ENCODE measurements around the gene PKP4.

The PKP4 gene

GRCh38 chr2:158725441-158725891 lies 268.7 kb downstream of the PKP4 start:
- DNase-seq: no peak

- DNase-seq: no peak
These were observed 270.3 kb downstream of the PKP4 start for GRCh38 chr2:158726911-158727592.

- DNase-seq: no peak
These were observed 271.7 kb downstream of the PKP4 start for GRCh38 chr2:158728422-158728821.

GRCh38 chr2:158729451-158729850 lies 272.7 kb downstream of the PKP4 start:
- DNase-seq: no peak

DNA sequence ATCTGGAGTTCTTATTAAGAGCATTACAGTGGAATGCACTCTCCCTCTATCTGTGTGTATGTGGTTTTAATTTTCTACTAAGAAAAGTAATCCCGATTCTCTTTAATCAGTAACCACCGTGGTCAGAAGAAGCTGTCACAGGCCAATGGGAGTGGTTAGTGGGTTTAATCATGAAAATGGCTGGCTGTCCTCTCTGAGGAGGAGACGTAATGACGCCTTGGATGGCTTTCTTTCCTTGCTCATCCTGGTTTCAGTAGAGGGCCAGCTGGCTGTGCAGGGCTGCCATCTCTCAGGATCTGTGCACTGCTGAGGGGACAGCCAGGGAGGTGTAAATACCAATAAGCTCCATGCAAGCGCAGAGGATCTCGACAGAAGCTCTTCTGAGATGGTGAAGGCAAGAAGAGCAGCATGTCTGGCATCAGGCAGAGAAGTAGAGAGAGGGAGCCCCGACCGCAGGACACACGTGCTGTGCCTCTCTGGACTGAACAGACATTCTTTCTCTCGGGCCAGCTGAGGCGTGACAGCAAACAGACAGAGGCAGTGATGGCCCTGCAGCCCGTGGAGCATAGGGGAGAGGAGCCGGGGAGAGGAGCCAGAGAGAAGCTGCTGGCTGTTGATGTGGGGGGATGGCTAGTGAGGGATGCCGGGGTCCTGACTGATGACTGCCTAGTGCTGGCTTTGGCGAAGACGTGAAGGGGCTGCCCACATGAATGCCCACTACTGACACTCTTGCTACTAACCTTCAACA lies 273.3 kb downstream of the PKP4 start:
- DNase-seq: no peak

DNA sequence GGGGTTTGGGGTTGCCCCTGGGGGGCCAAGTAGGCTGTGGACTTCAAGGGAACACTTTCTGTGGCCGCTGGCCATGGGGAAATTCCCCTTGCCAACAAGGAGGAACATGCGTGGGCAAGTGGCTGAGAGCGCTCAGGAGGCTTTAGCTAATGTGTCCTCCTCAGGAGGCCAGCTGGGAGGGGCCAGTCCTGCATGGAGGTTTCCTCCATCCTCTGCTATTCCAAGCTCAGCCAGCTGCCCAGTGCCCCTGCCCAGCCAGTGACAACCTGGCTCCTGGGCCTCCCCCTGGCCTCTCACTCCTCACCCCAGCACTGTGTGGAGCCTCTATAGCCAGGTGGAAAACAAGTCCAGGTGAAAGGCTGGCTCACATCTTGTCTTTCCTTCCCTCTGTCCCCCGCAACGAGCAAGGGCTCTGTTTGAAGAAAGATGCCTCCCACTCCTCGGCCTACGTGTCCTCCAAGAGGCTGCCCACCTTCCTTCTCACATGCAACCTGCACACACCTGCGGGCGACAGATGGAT lies 273.9 kb downstream of the PKP4 start:
- DNase-seq: no peak

- no peak for DNase-seq
These were observed 274.6 kb downstream of the PKP4 start for GRCh38 chr2:158731386-158731785.

Data from CD4-positive, alpha-beta T cell treated with Interleukin-1 beta for 1 hour (primary cell).